Activated CD8-positive, alpha-beta T cell treated with anti-CD3 and anti-CD28 coated beads for 36 hours (primary cell): ENCODE measurements around the gene ZCWPW2. TPM values are rescaled to one million over a fixed set of nuclear protein-coding genes. Genes with fewer than 3 reads are reported as not detected.

Experiments used
- ATAC-seq: fragments of 200-7000 bp; cut with Tn5 transposase; one replicate; pipeline ENCODE4 v1.10.0; 2021; ENCODE audit warnings: mild to moderate bottlenecking, moderate library complexity
- CTCF ChIA-PET: fragments of 350-600 bp; sonication (Branson Sonifier 250); formaldehyde crosslinking; loops from one replicate; lab custom pipeline; 2021; ENCODE audit warnings: antibody characterized with exemption; lab: Charles Lee
- POLR2A ChIA-PET: fragments of 350-600 bp; sonication (Branson Sonifier 250); formaldehyde crosslinking; loops from one replicate; lab custom pipeline; 2021; ENCODE audit warnings: antibody characterized with exemption; lab: Charles Lee
- DNase-seq: peaks from one replicate; pipeline ENCODE4 v3.0.0-alpha.2; 2020
- H3K27ac Mint-ChIP-seq: one replicate; pipeline ENCODE4 v1.8.0; 2021; ENCODE audit warnings: mild to moderate bottlenecking, mixed read lengths
- H3K27me3 Mint-ChIP-seq: one replicate; pipeline ENCODE4 v1.8.0; 2021; ENCODE audit warnings: mixed read lengths
- H3K36me3 Mint-ChIP-seq: one replicate; pipeline ENCODE4 v1.8.0; 2021; ENCODE audit warnings: low read depth, mixed read lengths
- H3K4me1 Mint-ChIP-seq: one replicate; pipeline ENCODE4 v1.8.0; 2021; ENCODE audit warnings: low read depth, mixed read lengths
- H3K4me3 Mint-ChIP-seq: one replicate; pipeline ENCODE4 v1.8.0; 2021; ENCODE audit warnings: mild to moderate bottlenecking, moderate library complexity, mixed read lengths
- H3K9me3 Mint-ChIP-seq: one replicate; pipeline ENCODE4 v1.8.0; 2021; ENCODE audit warnings: mixed read lengths
- intact Hi-C: fragments of 100-400 bp; cut with micrococcal nuclease; formaldehyde crosslinking; loops from one replicate; pipeline ENCODE4 v1.10.0; 2022
- total RNA-seq, 2 experiments: library from RNA; stranded (reverse); gene quantifications; one replicate each; pipeline ENCODE4 v1.2.3, GENCODE V29; 2021
- TF ChIP-seq, protein P1 (sequence below): fragments of 200-600 bp; IDR thresholded peaks from one replicate; pipeline ENCODE4 v1.8.0; 2022; ENCODE audit warnings: antibody characterized with exemption, mild to moderate bottlenecking

The ZCWPW2 gene
- total RNA-seq, 2 experiments from 2014 or later: 0.68 TPM; not detected in 1

DNA sequence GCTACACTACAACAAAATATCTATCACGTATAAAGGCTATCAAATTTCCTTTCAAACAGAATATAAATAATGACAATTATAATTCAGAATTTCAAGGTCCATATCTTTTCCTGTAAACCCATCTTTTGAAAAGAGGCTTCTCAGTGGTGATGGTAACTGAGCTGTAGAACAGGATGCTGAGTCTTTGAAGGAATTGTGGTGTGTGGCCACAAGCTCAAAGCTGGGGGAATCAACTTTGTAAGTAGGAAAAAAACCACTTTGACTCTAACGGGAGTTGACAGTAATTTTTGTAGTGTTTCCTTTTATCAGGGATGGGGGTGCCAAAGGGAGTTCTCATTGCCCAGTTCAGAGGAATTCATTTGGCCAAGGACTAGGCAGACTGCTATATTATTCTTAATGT is 13.3 kb upstream of the ZCWPW2 start:
- H3K4me1 Mint-ChIP-seq: peaks cover 10% of the 10 kb centered on the region
- H3K4me3 Mint-ChIP-seq: no peak overlapping the region
- POLR2A ChIA-PET: interaction anchor here (1.0 kb wide), 1 partner anchor 623 kb away, joined by 4 read pairs; no protein-coding TSS in a partner anchor
- DNase-seq (no peak), ATAC-seq (no peak)
- intact Hi-C loops: no loop called here
- H3K9me3 Mint-ChIP-seq: no peaks in the 10 kb centered on the region
- H3K27ac Mint-ChIP-seq: no peak overlapping the region
- H3K36me3 Mint-ChIP-seq: peaks cover 9% of the 10 kb centered on the region
- TF ChIP-seq, protein P1, sequence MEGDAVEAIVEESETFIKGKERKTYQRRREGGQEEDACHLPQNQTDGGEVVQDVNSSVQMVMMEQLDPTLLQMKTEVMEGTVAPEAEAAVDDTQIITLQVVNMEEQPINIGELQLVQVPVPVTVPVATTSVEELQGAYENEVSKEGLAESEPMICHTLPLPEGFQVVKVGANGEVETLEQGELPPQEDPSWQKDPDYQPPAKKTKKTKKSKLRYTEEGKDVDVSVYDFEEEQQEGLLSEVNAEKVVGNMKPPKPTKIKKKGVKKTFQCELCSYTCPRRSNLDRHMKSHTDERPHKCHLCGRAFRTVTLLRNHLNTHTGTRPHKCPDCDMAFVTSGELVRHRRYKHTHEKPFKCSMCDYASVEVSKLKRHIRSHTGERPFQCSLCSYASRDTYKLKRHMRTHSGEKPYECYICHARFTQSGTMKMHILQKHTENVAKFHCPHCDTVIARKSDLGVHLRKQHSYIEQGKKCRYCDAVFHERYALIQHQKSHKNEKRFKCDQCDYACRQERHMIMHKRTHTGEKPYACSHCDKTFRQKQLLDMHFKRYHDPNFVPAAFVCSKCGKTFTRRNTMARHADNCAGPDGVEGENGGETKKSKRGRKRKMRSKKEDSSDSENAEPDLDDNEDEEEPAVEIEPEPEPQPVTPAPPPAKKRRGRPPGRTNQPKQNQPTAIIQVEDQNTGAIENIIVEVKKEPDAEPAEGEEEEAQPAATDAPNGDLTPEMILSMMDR: no peak
- no peaks in the 10 kb centered on the region for H3K27me3 Mint-ChIP-seq
- CTCF ChIA-PET: interaction anchor here (1.0 to 4.5 kb wide), 5 partner anchors 8 to 623 kb away, joined by 3 to 23 read pairs (median 6); partner anchors contain the start of genes AZI2 and ZCWPW2

DNA sequence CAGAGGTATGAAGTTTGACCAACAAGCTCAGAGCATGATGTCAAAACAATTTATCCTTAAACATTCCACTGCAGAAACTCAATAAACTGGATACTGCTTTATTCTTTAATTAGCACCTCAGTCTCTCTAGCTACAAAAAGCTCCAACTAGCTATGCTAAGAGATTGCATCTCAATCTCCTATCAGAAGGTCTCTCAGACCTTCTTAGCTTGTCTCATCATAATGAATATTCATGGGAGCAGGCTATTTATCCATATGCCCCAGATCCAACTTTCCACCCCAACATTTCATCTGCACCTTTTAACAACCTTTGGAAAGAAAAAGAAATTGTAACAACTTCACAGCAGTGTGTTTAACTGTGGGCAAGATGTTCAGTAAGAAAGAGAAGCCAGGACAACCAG is 11.3 kb upstream of the ZCWPW2 start:
- no peak for ATAC-seq
- CTCF ChIA-PET: interaction anchor here (1.0 to 4.5 kb wide), 4 partner anchors 9 to 1026 kb away, joined by 3 to 23 read pairs (median 6); no protein-coding TSS in a partner anchor
- no peak overlapping the region for H3K27ac Mint-ChIP-seq

DNA sequence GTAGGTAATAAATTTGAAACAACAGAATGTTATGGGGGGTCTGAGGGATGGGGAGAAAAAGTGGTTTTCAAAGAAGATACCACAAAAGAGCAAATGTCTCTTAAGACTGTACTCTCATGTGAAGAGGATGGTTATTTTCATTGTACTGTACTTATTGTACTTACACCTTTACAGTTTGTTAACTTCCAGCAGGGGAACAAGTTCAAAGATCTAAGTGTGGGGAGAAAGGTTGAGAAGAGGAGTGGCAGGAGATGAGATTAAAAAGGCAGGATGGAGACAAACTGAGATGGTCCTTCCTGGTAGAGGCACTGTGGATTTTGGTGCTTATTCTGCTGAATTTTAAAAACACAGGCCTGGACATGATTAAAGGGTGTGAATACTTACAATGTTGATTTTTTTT is 5.4 kb upstream of the ZCWPW2 start:
- Mint-ChIP-seq H3K4me1 (peaks cover 47% of the 10 kb centered on the region), H3K36me3 (peaks cover 13% of the 10 kb centered on the region), H3K27ac (no peak overlapping the region), H3K9me3 (no peaks in the 10 kb centered on the region), H3K27me3 (no peaks in the 10 kb centered on the region), H3K4me3 (no peak overlapping the region)
- POLR2A ChIA-PET: no interaction called here
- DNase-seq: no peak
- CTCF ChIA-PET: interaction anchor here (0.9 to 1.1 kb wide), 4 partner anchors 11 to 631 kb away, joined by 3 to 7 read pairs (median 4); partner anchors contain the start of gene EOMES
- no peak for ATAC-seq
- intact Hi-C loops: no loop called here
- TF ChIP-seq, protein P1: no peak

More for the DNA sequence above, 11.3 kb upstream of the ZCWPW2 start:
- TF ChIP-seq, protein P1: no peak
- H3K4me1 Mint-ChIP-seq: peaks cover 16% of the 10 kb centered on the region
- H3K9me3 Mint-ChIP-seq: no peaks in the 10 kb centered on the region
- DNase-seq: no peak
- intact Hi-C loops: no loop called here
- POLR2A ChIA-PET: interaction anchor here (0.5 kb wide), 1 partner anchor 150 kb away, joined by 4 read pairs; no protein-coding TSS in a partner anchor
- no peaks in the 10 kb centered on the region for H3K27me3 Mint-ChIP-seq
- peaks cover 9% of the 10 kb centered on the region for H3K36me3 Mint-ChIP-seq
- H3K4me3 Mint-ChIP-seq: no peak overlapping the region

DNA sequence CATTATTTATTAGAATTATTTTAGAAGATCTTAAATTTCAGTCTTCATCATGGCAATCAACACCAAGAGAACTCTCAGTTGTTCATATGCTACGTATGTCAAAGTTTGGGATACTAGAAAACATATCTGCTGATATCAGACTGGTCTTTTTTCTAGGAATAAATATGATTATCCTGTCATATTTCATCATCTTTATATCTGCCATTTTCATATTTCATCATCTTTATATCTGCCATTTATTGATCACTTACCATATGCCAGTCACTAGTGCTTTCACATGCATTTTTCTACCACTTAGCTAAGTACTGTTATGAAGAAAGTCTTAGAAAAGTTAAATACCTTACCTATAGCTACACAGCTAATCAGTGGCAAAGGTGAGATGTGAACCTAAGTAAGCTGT is 2.8 kb upstream of the ZCWPW2 start:
- Mint-ChIP-seq H3K9me3 (no peaks in the 10 kb centered on the region), H3K27me3 (no peaks in the 10 kb centered on the region), H3K27ac (peak overlapping the region; percentile 22), H3K36me3 (peaks cover 13% of the 10 kb centered on the region), H3K4me3 (peak overlapping the region; percentile 96), H3K4me1 (peaks cover 54% of the 10 kb centered on the region)
- TF ChIP-seq, protein P1: no peak
- POLR2A ChIA-PET: no interaction called here
- CTCF ChIA-PET: no interaction called here
- intact Hi-C loops: no loop called here
- ATAC-seq (no peak), DNase-seq (no peak)
